ENCODE results near the gene AUTS2. TPM values are rescaled to one million over a fixed set of nuclear protein-coding genes. Genes with fewer than 3 reads are reported as not detected.
A peak's percentile ranks its signal among the peaks of the same experiment; 100 is the strongest.

Gene AUTS2
- total RNA-seq, 5 donors from 2014 or later (not counting 1 experiment from before 2014, with no cell fraction given): 10.6 to 66.2 (median 37.6) TPM

GRCh38 chr7:69676247-69676646, 78.0 kb downstream of the AUTS2 start:
- H3K27me3 Mint-ChIP-seq: no peaks in the 10 kb centered on the region
- H3K36me3 ChIP-seq (ENCODE audit: control insufficient read depth in 2 of 2, extremely low read depth in 1 of 2, insufficient read depth in 1 of 2, low read length in 1 of 2): no peaks in the 10 kb centered on the region
- H3K4me3 ChIP-seq (ENCODE audit: control insufficient read depth in 1 of 2, extremely low read depth in 1 of 2, low read length in 1 of 2): no peak overlapping the region
- ATAC-seq (replicated peaks in 1 of 4): no peak
- no peaks in the 10 kb centered on the region for H3K9me3 Mint-ChIP-seq
- H3K27ac ChIP-seq (ENCODE audit: low read length): no peak overlapping the region
- DNase-seq: no peak
- H3K9me3 ChIP-seq: no peaks in the 10 kb centered on the region
- H3K27me3 ChIP-seq (replicated peaks in 1 of 2; ENCODE audit: control insufficient read depth in 2 of 2, extremely low read depth in 1 of 2, insufficient read depth in 2 of 2, low read length in 1 of 2): no peaks in the 10 kb centered on the region
- no peaks in the 10 kb centered on the region for H3K4me1 Mint-ChIP-seq
- POLR2A ChIA-PET: no interaction called here
- no peaks in the 10 kb centered on the region for H3K36me3 Mint-ChIP-seq
- no peaks in the 10 kb centered on the region for H3K4me1 ChIP-seq (ENCODE audit: control insufficient read depth in 1 of 2, extremely low read depth in 1 of 2, insufficient read depth in 2 of 2, low read length in 2 of 2)
- no peak overlapping the region for H3K27ac Mint-ChIP-seq
- CTCF ChIA-PET: no interaction called here
- no peak overlapping the region for H3K4me3 Mint-ChIP-seq

- H3K4me1 Mint-ChIP-seq: no peaks in the 10 kb centered on the region
- Histone ChIP-seq H3K9me3 (no peaks in the 10 kb centered on the region), H3K4me3 (ENCODE audit: control insufficient read depth in 1 of 2, extremely low read depth in 1 of 2, low read length in 1 of 2) (no peak overlapping the region), H3K36me3 (ENCODE audit: control insufficient read depth in 2 of 2, extremely low read depth in 1 of 2, insufficient read depth in 1 of 2, low read length in 1 of 2) (no peaks in the 10 kb centered on the region), H3K4me1 (ENCODE audit: control insufficient read depth in 1 of 2, extremely low read depth in 1 of 2, insufficient read depth in 2 of 2, low read length in 2 of 2) (no peaks in the 10 kb centered on the region), H3K27ac (ENCODE audit: low read length) (no peak overlapping the region), H3K27me3 (replicated peaks in 1 of 2; ENCODE audit: control insufficient read depth in 2 of 2, extremely low read depth in 1 of 2, insufficient read depth in 2 of 2, low read length in 1 of 2) (no peaks in the 10 kb centered on the region)
- H3K4me3 Mint-ChIP-seq: no peak overlapping the region
- ATAC-seq (replicated peaks in 1 of 4) (no peak), DNase-seq (peak in 1 of 35 experiments; percentile 5)
- WGBS (ENCODE audit: insufficient coverage): no CpG with 5 or more reads among the region's 4 CpGs
- H3K27me3 Mint-ChIP-seq: no peaks in the 10 kb centered on the region
- ChIA-PET CTCF (interaction anchor here in 1 of 2 donors (0.6 kb wide), 1 partner anchor 96 kb away, joined by 3 read pairs; no protein-coding TSS in a partner anchor), POLR2A (no interaction called here)
- no peaks in the 10 kb centered on the region for H3K36me3 Mint-ChIP-seq
- H3K9me3 Mint-ChIP-seq: no peaks in the 10 kb centered on the region
- H3K27ac Mint-ChIP-seq: no peak overlapping the region
Measured at GRCh38 chr7:69677054-69677852, 79.0 kb downstream of the AUTS2 start.

- 100% methylated on average over 1 of the region's 4 CpGs for WGBS (ENCODE audit: insufficient coverage)
- Histone ChIP-seq H3K4me3 (ENCODE audit: control insufficient read depth in 1 of 2, extremely low read depth in 1 of 2, low read length in 1 of 2) (no peak overlapping the region), H3K4me1 (ENCODE audit: control insufficient read depth in 1 of 2, extremely low read depth in 1 of 2, insufficient read depth in 2 of 2, low read length in 2 of 2) (no peaks in the 10 kb centered on the region), H3K27ac (ENCODE audit: low read length) (no peak overlapping the region), H3K27me3 (replicated peaks in 1 of 2; ENCODE audit: control insufficient read depth in 2 of 2, extremely low read depth in 1 of 2, insufficient read depth in 2 of 2, low read length in 1 of 2) (no peaks in the 10 kb centered on the region), H3K9me3 (no peaks in the 10 kb centered on the region), H3K36me3 (ENCODE audit: control insufficient read depth in 2 of 2, extremely low read depth in 1 of 2, insufficient read depth in 1 of 2, low read length in 1 of 2) (no peaks in the 10 kb centered on the region)
- Mint-ChIP-seq H3K4me1 (no peaks in the 10 kb centered on the region), H3K9me3 (no peaks in the 10 kb centered on the region), H3K4me3 (no peak overlapping the region), H3K27ac (no peak overlapping the region), H3K27me3 (no peaks in the 10 kb centered on the region), H3K36me3 (no peaks in the 10 kb centered on the region)
- CTCF ChIA-PET: no interaction called here
- no peak for DNase-seq
- ATAC-seq (replicated peaks in 1 of 4): no peak
- POLR2A ChIA-PET: no interaction called here
Measured at GRCh38 chr7:69677881-69678493, 79.7 kb downstream of the AUTS2 start.

GRCh38 chr7:69678494-69679187, 80.4 kb downstream of the AUTS2 start:
- no peaks in the 10 kb centered on the region for H3K9me3 ChIP-seq
- WGBS (ENCODE audit: insufficient coverage): 91% methylated on average over 6 of the region's 11 CpGs
- no peak overlapping the region for H3K4me3 ChIP-seq (ENCODE audit: control insufficient read depth in 1 of 2, extremely low read depth in 1 of 2, low read length in 1 of 2)
- no peaks in the 10 kb centered on the region for H3K4me1 Mint-ChIP-seq
- H3K4me3 Mint-ChIP-seq: no peak overlapping the region
- H3K4me1 ChIP-seq (ENCODE audit: control insufficient read depth in 1 of 2, extremely low read depth in 1 of 2, insufficient read depth in 2 of 2, low read length in 2 of 2): no peaks in the 10 kb centered on the region
- ChIA-PET CTCF (no interaction called here), POLR2A (no interaction called here)
- H3K36me3 Mint-ChIP-seq: no peaks in the 10 kb centered on the region
- no peaks in the 10 kb centered on the region for H3K36me3 ChIP-seq (ENCODE audit: control insufficient read depth in 2 of 2, extremely low read depth in 1 of 2, insufficient read depth in 1 of 2, low read length in 1 of 2)
- H3K27ac Mint-ChIP-seq: no peak overlapping the region
- H3K27me3 Mint-ChIP-seq: no peaks in the 10 kb centered on the region
- no peaks in the 10 kb centered on the region for H3K9me3 Mint-ChIP-seq
- DNase-seq (no peak), ATAC-seq (replicated peaks in 1 of 4) (no peak)
- H3K27me3 ChIP-seq (replicated peaks in 1 of 2; ENCODE audit: control insufficient read depth in 2 of 2, extremely low read depth in 1 of 2, insufficient read depth in 2 of 2, low read length in 1 of 2): no peaks in the 10 kb centered on the region
- H3K27ac ChIP-seq (ENCODE audit: low read length): no peak overlapping the region

GRCh38 chr7:69681181-69681580, 82.9 kb downstream of the AUTS2 start:
- ChIA-PET POLR2A (no interaction called here), CTCF (no interaction called here)
- DNase-seq (no peak), ATAC-seq (replicated peaks in 1 of 4) (no peak)
- Mint-ChIP-seq H3K27ac (no peak overlapping the region), H3K9me3 (no peaks in the 10 kb centered on the region), H3K4me1 (peaks cover 0 to 8% (median 4%) of the 10 kb centered on the region in 3 donors), H3K27me3 (no peaks in the 10 kb centered on the region), H3K4me3 (no peak overlapping the region), H3K36me3 (no peaks in the 10 kb centered on the region)
- H3K4me3 ChIP-seq (ENCODE audit: control insufficient read depth in 1 of 2, extremely low read depth in 1 of 2, low read length in 1 of 2): no peak overlapping the region
- H3K36me3 ChIP-seq (ENCODE audit: control insufficient read depth in 2 of 2, extremely low read depth in 1 of 2, insufficient read depth in 1 of 2, low read length in 1 of 2): no peaks in the 10 kb centered on the region
- H3K27ac ChIP-seq (ENCODE audit: low read length): no peak overlapping the region
- WGBS (ENCODE audit: insufficient coverage): 100% methylated on average over 2 of the region's 3 CpGs
- H3K27me3 ChIP-seq (replicated peaks in 1 of 2; ENCODE audit: control insufficient read depth in 2 of 2, extremely low read depth in 1 of 2, insufficient read depth in 2 of 2, low read length in 1 of 2): no peaks in the 10 kb centered on the region
- H3K4me1 ChIP-seq (ENCODE audit: control insufficient read depth in 1 of 2, extremely low read depth in 1 of 2, insufficient read depth in 2 of 2, low read length in 2 of 2): no peaks in the 10 kb centered on the region
- H3K9me3 ChIP-seq: no peaks in the 10 kb centered on the region

- H3K27ac Mint-ChIP-seq: no peak overlapping the region
- no CpG with 5 or more reads among the region's 4 CpGs for WGBS (ENCODE audit: insufficient coverage)
- POLR2A ChIA-PET: no interaction called here
Measured at GRCh38 chr7:69682518-69682917, 84.2 kb downstream of the AUTS2 start.

More at GRCh38 chr7:69682518-69682917, 84.2 kb downstream of the AUTS2 start:
- no peaks in the 10 kb centered on the region for H3K27me3 Mint-ChIP-seq
- peaks cover 0 to 8% (median 4%) of the 10 kb centered on the region in 3 donors for H3K4me1 Mint-ChIP-seq
- no peaks in the 10 kb centered on the region for H3K36me3 Mint-ChIP-seq
- no peaks in the 10 kb centered on the region for H3K36me3 ChIP-seq (ENCODE audit: control insufficient read depth in 2 of 2, extremely low read depth in 1 of 2, insufficient read depth in 1 of 2, low read length in 1 of 2)
- H3K27me3 ChIP-seq (replicated peaks in 1 of 2; ENCODE audit: control insufficient read depth in 2 of 2, extremely low read depth in 1 of 2, insufficient read depth in 2 of 2, low read length in 1 of 2): no peaks in the 10 kb centered on the region
- ATAC-seq (replicated peaks in 1 of 4): no peak
- no peaks in the 10 kb centered on the region for H3K9me3 Mint-ChIP-seq
- no peak overlapping the region for H3K27ac ChIP-seq (ENCODE audit: low read length)
- no peaks in the 10 kb centered on the region for H3K4me1 ChIP-seq (ENCODE audit: control insufficient read depth in 1 of 2, extremely low read depth in 1 of 2, insufficient read depth in 2 of 2, low read length in 2 of 2)
- no peak overlapping the region for H3K4me3 ChIP-seq (ENCODE audit: control insufficient read depth in 1 of 2, extremely low read depth in 1 of 2, low read length in 1 of 2)
- H3K4me3 Mint-ChIP-seq: no peak overlapping the region
- DNase-seq: no peak
- CTCF ChIA-PET: no interaction called here
- H3K9me3 ChIP-seq: no peaks in the 10 kb centered on the region

Measured in T-cell (primary cell).